GM21447 (cell line): ENCODE data around the gene SLC15A2.
A peak's percentile ranks its signal among the peaks of the same experiment; 100 is the strongest.

Source experiments
- ATAC-seq: cut with Tn5 transposase; IDR thresholded peaks from one replicate; pipeline ENCODE4 v1.9.1; 2021; ENCODE audit not compliant: unreplicated experiment

Gene SLC15A2

DNA sequence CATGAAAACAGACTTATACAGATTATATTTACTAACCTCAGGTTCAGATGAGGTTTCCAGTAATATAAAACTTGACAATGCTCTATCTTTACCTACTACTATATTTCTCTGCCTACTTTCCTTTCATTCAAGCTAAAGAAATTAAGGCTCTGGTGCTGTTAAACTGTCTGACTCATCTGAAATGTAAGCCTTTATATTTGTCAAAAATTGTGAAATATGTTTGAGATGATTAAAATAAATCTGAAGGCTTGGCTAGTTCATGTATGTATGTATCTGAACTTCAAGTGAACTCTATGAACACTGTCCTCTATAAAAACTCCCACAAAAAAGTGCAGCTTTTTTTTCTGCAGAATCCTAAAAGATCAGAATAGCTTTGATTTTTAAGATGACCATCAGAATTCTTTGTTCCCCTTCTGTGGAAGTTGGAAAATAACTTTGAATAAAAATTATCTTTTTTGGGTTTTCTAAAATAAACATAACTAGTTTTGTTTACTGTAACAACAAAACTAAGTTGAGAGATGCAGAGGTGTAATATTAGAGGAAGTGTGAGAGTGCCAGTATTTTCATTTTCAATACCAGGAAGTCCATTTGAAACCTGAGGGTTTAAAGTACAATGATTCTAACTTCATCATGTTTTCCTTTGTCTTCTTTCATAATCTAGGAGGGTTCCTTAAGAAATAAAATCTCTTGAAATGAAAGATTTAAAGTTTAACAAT is 85.7 kb downstream of the SLC15A2 start:
- peak; percentile 79 for ATAC-seq

GRCh38 chr3:121980450-121980796 is 86.2 kb downstream of the SLC15A2 start:
- ATAC-seq, result peak; percentile 30

GRCh38 chr3:121981473-121981872 is 87.3 kb downstream of the SLC15A2 start:
- ATAC-seq, result no peak

GRCh38 chr3:121985846-121986245 is 91.6 kb downstream of the SLC15A2 start:
- no peak for ATAC-seq

DNA sequence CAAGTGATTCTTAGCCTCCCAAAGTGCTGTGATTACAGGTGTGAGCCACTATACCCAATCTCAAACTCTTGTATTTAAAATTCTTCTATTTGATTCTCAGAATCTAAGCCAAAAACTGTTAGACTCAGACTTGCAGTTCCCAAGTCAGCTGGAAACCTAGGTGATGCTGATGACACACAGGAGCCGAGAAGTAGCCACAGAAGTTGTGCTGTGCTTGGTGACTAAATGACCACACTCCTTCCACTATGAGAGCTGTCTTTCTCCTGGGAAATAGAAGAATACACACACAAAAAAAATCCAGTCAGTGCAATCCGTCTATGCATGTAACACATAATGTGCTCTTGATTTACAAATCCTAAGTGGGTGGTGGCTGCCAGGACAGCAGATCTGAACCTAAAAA is 93.9 kb downstream of the SLC15A2 start:
- no peak for ATAC-seq

DNA sequence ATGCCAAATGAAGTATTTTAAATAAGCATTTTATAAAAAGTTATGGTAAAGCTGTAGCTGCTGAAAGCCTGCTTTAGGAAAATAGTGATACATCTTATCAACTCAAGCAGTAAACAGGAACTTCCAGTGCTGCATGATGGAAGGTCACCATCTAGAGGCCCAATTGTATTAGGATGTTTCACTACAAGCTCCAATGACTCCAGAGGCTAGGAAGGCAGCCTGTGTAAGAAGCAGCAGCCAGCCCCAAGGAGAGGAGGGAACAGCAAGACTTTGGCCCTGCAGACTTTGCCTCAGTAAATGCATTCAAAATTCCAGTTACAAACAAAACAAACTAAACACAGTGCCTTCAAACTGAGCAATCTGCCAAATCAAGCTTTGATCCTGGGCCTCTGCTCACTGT is 95.7 kb downstream of the SLC15A2 start:
- no peak for ATAC-seq

GRCh38 chr3:121992601-121993560 is 98.7 kb downstream of the SLC15A2 start:
- ATAC-seq, result peak; percentile 61
